Measurements from ENCODE around the gene HTRA3.

DNA sequence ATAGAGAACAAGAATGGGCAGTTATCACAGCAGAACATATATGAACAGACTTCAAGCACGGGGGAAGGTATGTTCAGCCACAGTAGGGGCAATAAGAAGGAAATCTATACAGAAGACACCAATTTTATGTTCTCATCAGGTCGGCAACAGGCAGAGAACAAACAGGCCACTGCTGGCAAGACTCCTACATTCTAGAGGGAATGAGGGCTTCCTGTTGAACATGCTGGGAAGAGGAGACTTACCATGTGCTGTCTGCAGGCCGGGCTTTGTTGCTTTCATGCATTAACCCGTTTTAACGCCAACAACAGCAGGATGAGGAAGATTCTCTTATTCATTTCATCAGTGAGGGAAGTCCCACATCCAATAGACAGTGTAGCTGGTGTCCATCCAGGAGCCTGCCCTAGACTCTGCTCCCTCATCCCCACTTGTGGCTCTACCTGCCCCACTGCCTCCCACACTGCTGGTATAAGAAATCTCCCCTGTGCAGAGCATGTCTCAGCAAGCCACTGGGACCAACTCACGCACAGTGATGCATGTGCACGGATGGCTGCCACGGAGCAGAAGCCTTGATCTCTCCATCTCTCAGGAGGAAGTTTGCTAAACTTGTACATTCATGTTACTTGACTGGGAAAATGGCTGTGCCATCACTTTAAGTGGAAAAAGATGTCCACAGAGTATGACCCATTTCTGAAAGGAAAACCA lies 86.5 kb downstream of the HTRA3 start:
- TF ChIP-seq, protein P1, sequence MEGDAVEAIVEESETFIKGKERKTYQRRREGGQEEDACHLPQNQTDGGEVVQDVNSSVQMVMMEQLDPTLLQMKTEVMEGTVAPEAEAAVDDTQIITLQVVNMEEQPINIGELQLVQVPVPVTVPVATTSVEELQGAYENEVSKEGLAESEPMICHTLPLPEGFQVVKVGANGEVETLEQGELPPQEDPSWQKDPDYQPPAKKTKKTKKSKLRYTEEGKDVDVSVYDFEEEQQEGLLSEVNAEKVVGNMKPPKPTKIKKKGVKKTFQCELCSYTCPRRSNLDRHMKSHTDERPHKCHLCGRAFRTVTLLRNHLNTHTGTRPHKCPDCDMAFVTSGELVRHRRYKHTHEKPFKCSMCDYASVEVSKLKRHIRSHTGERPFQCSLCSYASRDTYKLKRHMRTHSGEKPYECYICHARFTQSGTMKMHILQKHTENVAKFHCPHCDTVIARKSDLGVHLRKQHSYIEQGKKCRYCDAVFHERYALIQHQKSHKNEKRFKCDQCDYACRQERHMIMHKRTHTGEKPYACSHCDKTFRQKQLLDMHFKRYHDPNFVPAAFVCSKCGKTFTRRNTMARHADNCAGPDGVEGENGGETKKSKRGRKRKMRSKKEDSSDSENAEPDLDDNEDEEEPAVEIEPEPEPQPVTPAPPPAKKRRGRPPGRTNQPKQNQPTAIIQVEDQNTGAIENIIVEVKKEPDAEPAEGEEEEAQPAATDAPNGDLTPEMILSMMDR (IDR thresholded peaks at IDR 0.05; ENCODE audit: insufficient read depth, low read length), result no peak
- TF ChIP-seq GABPA (IDR thresholded peaks at IDR 0.05; ENCODE audit: low read depth), result no peak
